ENCODE results near the gene ADORA2A. TPM values are rescaled to one million over a fixed set of nuclear protein-coding genes. Genes with fewer than 3 reads are reported as not detected.

The ADORA2A gene
- total RNA-seq, 1 donor from 2014 or later, result 3.5 TPM

DNA sequence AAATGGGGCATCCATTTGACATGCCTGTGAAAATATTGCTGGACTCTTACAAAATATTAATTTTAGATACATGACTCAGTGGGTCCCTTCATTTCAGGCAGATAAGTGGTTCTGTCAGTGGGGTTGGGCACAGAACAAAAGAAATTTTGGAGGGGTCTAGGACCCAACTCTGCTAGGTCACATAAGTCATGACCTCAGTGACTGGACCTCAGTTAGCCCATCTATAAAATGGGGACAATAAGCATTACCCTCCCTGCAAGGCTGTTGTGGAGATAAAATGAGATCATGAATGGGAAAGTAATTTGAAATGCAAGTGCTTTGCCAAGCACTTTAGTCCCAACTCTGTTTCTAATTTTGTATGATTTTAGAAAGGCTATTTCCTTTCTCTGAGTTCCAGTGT, 23.8 kb downstream of the ADORA2A start:
- Mint-ChIP-seq H3K27ac (ENCODE audit: unreplicated experiment) (no peak overlapping the region), H3K9me3 (ENCODE audit: unreplicated experiment) (no peaks in the 10 kb centered on the region), H3K4me3 (ENCODE audit: unreplicated experiment) (no peak overlapping the region), H3K27me3 (ENCODE audit: unreplicated experiment) (no peaks in the 10 kb centered on the region), H3K4me1 (ENCODE audit: unreplicated experiment) (no peaks in the 10 kb centered on the region), H3K36me3 (ENCODE audit: unreplicated experiment) (no peaks in the 10 kb centered on the region)
- TF ChIP-seq, protein P1, sequence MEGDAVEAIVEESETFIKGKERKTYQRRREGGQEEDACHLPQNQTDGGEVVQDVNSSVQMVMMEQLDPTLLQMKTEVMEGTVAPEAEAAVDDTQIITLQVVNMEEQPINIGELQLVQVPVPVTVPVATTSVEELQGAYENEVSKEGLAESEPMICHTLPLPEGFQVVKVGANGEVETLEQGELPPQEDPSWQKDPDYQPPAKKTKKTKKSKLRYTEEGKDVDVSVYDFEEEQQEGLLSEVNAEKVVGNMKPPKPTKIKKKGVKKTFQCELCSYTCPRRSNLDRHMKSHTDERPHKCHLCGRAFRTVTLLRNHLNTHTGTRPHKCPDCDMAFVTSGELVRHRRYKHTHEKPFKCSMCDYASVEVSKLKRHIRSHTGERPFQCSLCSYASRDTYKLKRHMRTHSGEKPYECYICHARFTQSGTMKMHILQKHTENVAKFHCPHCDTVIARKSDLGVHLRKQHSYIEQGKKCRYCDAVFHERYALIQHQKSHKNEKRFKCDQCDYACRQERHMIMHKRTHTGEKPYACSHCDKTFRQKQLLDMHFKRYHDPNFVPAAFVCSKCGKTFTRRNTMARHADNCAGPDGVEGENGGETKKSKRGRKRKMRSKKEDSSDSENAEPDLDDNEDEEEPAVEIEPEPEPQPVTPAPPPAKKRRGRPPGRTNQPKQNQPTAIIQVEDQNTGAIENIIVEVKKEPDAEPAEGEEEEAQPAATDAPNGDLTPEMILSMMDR (IDR thresholded peaks at IDR 0.05), result no peak
- DNase-seq (ENCODE audit: extremely low spot score, unreplicated experiment), result no peak

DNA sequence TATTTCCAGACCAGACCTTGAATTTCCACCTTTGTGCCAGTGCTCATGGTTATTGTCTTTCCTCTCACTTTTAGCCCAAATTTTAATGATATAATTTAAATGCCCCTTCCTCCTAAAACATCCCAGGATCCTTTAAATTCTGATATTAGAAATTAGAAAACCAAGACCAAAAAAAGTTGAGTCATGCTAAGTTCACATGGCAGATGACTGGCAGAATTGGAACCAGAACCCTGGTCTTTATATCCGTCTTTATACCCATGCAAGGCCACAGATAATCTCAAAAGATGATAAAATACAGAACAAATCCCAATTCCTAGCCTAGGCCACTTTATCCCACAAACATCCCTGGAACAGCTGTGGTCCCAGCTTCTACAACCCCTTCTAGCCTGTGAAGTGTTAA, 26.5 kb downstream of the ADORA2A start:
- Mint-ChIP-seq H3K4me3 (ENCODE audit: unreplicated experiment) (no peak overlapping the region), H3K27me3 (ENCODE audit: unreplicated experiment) (no peaks in the 10 kb centered on the region), H3K27ac (ENCODE audit: unreplicated experiment) (no peak overlapping the region), H3K4me1 (ENCODE audit: unreplicated experiment) (no peaks in the 10 kb centered on the region), H3K36me3 (ENCODE audit: unreplicated experiment) (no peaks in the 10 kb centered on the region), H3K9me3 (ENCODE audit: unreplicated experiment) (no peaks in the 10 kb centered on the region)
- TF ChIP-seq, protein P1 (IDR thresholded peaks at IDR 0.05), result no peak
- DNase-seq (ENCODE audit: extremely low spot score, unreplicated experiment), result no peak

DNA sequence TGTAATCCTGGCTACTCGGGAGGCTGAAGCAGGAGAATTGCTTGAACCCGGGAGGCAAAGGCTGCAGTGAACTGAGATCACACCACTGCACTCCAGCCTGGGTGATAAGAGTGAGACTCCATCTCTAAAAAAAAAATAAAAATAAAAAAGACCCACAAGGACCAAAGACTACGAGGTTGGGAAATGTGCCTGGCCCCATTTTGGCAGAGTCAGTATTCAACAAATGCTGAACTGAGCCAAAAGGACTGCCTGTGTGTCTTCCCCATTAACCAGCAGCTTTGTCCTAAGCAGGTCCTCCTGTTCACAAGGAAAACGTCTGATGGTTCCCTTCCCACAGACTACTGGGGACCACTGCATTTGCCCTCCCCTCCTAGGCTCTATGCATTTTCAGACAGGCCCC, 27.6 kb downstream of the ADORA2A start:
- TF ChIP-seq, protein P1 (IDR thresholded peaks at IDR 0.05), result no peak
- DNase-seq (ENCODE audit: extremely low spot score, unreplicated experiment), result no peak
- no peaks in the 10 kb centered on the region for H3K36me3 Mint-ChIP-seq (ENCODE audit: unreplicated experiment)
- H3K27me3 Mint-ChIP-seq (ENCODE audit: unreplicated experiment), result no peaks in the 10 kb centered on the region
- H3K9me3 Mint-ChIP-seq (ENCODE audit: unreplicated experiment), result no peaks in the 10 kb centered on the region
- H3K4me1 Mint-ChIP-seq (ENCODE audit: unreplicated experiment), result peaks cover 4% of the 10 kb centered on the region
- no peak overlapping the region for H3K27ac Mint-ChIP-seq (ENCODE audit: unreplicated experiment)
- H3K4me3 Mint-ChIP-seq (ENCODE audit: unreplicated experiment), result no peak overlapping the region

DNA sequence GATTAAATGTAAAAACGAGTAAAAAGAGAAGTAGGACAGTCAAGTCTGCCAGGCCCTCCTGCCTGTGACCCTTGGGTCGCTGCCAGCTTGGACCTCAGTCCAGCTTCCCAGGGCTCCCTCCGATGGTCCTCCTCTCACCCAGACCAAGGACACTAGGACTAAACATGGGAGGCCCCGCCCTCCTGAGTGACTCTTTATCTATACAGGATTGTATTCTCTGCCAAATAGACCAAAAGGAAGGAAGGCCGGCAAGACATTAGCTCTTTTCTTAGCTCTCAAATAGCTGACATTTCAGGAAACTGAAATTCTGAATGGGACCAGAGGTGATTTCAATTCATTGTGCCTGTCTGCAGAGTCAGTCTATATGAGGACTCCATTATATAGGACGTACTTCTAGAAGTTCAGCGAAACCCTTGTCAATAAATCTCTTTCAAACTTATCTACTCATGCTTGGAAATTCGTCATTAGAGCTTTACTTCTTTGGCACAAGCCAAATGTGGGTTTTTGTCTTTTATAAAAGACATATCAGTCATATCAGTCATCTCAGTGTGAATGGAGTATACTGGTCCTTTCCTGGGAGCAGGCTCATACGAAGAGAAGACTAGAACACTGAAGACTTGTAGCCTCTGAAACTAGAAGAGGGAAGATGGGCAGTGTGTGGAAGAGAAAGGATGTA, 28.5 kb downstream of the ADORA2A start:
- no peak overlapping the region for H3K4me3 Mint-ChIP-seq (ENCODE audit: unreplicated experiment)
- no peaks in the 10 kb centered on the region for H3K27me3 Mint-ChIP-seq (ENCODE audit: unreplicated experiment)
- H3K4me1 Mint-ChIP-seq (ENCODE audit: unreplicated experiment), result peaks cover 12% of the 10 kb centered on the region
- TF ChIP-seq, protein P1 (IDR thresholded peaks at IDR 0.05), result no peak
- no peak for DNase-seq (ENCODE audit: extremely low spot score, unreplicated experiment)
- H3K36me3 Mint-ChIP-seq (ENCODE audit: unreplicated experiment), result no peaks in the 10 kb centered on the region
- H3K27ac Mint-ChIP-seq (ENCODE audit: unreplicated experiment), result no peak overlapping the region
- no peaks in the 10 kb centered on the region for H3K9me3 Mint-ChIP-seq (ENCODE audit: unreplicated experiment)

DNA sequence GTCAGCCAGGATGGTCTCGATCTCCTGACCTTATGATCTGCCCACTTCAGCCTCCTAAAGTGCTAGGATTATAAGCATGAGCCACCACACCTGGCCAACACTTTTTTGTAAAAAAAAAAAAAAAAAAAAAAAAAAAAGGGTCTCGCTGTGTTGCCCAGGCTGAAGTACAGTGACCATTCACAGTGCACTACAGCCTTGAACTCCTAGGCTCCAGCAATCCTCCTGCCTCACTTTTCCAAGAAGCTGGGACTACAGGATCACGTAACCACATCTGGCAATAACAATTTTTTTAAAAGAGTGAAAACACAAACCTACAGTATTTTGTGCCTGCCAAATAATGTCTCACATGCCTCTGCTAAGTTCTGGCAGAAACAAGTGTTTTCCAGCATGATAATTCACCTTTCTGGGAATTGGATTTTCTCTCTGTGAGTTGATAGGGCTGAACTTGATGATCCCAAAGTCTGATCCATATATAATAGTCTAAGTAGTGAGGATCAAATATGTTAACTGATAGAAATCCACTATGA, 30.6 kb downstream of the ADORA2A start:
- H3K4me3 Mint-ChIP-seq (ENCODE audit: unreplicated experiment), result no peak overlapping the region
- no peak overlapping the region for H3K27ac Mint-ChIP-seq (ENCODE audit: unreplicated experiment)
- H3K36me3 Mint-ChIP-seq (ENCODE audit: unreplicated experiment), result no peaks in the 10 kb centered on the region
- H3K4me1 Mint-ChIP-seq (ENCODE audit: unreplicated experiment), result peaks cover 17% of the 10 kb centered on the region
- TF ChIP-seq, protein P1 (IDR thresholded peaks at IDR 0.05), result no peak
- DNase-seq (ENCODE audit: extremely low spot score, unreplicated experiment), result no peak
- no peaks in the 10 kb centered on the region for H3K9me3 Mint-ChIP-seq (ENCODE audit: unreplicated experiment)
- no peaks in the 10 kb centered on the region for H3K27me3 Mint-ChIP-seq (ENCODE audit: unreplicated experiment)

Data from osteocyte (in vitro differentiated cells).